Measurements from ENCODE around the gene ULK3.

- TF ChIP-seq RAD21 (IDR thresholded peaks at IDR 0.05; ENCODE audit: insufficient read depth, low read depth, low read length) (no peak), GABPA (IDR thresholded peaks at IDR 0.05; ENCODE audit: low read depth) (no peak), PAX8 (IDR thresholded peaks at IDR 0.05) (no peak), ZNF592 (IDR thresholded peaks at IDR 0.05) (no peak), ZBTB4 (CRISPR knock-in tag; IDR thresholded peaks at IDR 0.05) (no peak), POLR2AphosphoS5 (IDR thresholded peaks at IDR 0.05; ENCODE audit: low read length) (no peak)
Observed at GRCh38 chr15:74843445-74843828, 481 bp upstream of the ULK3 start.

Data from GM12878 (cell line).